GM19193 (cell line): ENCODE results near the gene KCNQ1.

Experiments
- POLR2A ChIP-seq: IDR thresholded peaks from 4 replicates; pipeline ENCODE4 v1.6.1; 2011; ENCODE audit not compliant: insufficient read depth, insufficient read length; ENCODE audit errors: extremely low read depth

The KCNQ1 gene

DNA sequence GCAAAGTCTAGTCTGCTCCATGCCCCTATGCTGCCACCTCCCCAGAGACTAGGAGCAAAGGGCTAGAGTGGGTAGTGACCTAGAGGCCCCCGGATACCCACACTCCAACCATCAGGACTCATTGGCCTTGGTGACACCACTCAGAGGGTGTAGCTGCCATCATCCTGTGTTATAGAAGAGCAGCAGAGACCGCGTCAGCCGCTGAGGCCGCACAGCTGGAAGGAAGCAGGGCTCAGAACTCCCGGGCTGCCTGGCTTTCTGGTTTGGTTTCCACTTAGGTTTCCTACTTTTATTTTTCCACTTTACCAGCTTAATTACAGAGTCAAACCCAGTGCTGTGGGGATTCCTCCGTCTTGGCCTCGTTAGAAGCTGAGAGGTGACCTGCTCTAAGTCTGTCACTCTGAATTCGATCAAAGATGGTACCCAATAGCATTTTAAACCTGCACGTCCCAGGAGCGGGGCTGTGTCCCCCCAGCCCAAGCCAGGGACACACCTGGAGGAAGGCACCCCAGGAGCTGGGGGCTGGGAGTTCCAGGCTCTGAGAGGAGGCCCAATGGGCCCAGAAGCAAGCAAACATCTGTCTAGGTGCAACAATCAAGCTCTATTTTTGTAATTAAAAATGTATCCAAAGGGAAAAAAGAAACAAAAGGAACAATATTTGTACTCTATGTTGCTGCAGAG is 442.8 kb downstream of the KCNQ1 start:
- TF ChIP-seq POLR2A: no peak

DNA sequence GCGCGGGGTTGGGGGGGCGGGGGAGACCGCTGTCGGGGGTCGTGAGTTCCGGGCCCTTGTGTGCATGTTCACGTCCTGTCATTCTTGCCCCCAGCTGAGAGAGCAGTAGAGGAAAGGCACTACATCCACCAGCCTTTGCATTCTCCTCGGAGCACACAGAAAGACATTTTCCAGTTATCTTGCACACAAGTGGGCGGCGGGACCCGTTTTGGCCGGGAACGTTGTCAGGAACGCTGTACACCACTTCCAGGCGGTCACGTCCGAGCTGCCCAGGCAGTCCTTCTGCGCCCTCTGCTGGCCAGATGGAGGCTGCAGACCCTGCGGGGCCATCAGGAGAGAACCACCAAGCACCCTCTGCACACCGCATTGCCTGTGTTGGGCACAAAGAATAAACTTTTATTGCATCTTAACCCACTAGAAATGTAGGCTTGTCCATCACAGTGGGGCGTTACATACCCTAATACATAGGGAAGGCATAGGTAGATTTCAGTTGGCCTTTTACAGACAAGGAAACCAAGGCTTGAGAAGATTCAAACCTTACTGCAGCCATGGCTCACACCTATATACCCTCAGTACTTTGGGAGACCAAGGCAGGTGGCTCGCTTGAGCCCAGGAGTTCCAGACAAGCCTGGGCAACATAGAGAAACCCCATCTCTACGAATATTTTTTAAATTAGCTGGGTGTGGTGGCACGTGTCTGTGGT is 443.6 kb downstream of the KCNQ1 start:
- no peak for TF ChIP-seq POLR2A

DNA sequence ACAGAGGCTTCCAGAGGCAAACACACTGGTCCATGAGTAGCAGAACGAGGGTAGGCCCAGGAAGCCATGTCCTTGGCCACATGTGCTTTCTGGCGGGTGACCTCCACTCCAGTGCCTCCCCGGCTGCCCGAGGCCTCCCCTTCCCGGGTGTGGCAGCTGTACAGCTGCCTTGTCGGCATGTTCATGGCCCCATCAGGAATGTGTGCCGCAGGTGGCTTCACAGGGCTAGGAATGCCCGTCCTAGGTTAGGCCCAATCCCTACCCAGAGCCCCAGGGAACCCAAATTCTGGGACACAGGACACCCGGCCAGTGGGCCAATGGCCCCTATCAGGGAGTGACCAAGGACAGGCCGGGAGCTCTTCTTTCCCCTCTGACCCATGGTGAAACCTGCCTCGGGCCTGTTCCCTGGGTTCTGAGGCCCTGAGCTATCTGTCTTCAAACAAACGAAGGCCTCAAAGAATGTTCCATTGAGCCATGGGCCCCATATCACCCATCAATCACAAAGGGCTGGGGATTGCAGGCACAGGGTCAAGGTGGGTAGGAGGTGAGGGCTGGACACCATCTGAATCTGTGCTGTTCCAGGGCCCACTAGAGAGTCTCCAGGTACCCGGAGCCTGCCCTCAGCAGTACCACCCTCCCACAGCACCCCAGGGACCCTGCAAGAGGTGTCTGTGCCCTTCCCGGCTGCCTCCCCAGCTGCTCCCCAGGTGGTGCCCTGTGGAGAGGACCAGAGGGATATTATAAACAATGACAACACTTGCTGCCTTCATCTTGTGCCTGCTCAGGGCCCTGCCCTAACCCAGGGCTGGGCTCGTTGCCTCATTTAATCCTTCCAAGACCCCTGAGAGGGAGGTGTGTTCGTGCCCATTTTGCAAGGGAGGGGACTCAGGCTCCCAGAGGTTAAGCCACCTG is 444.8 kb downstream of the KCNQ1 start:
- TF ChIP-seq POLR2A: no peak

DNA sequence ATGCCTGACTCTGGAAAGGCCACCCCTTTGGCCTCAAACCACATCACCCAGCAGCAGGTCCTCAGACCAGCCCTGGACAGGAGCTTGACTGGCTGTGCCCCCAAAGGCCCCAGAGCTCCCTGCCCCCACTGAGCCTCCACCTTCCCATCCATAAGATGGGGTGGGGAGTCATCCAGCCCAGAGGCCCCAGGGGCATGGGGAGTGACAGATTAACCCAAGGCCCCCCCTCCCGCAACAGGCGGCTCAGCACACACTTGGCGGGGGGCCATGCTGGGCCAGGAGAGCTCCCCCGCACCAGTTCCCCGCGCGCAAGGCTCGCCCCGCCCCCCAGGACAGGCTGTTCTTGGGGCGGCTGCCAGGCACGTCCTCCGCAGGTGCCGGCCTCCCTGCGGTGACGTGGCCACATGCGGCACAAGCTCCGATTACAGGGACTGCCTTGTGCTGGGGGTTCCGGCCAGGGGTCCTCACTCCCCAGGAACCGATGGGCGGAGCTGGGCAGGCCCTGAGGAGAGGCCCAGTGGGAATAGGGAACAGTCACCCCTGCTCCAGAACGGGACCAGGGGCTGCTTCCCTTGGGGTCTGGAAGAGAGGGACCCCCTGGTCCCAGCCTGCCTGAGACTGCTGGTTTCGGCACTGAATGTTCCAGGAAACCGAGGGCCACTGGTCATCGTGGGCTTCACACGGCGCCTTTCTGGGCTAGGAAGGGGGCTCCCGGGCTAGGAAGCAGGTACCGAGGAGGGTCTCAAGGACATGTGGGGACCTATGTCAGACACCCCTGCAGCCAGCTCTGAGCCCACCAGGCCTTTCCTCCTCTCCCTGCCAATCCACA is 445.9 kb downstream of the KCNQ1 start:
- no peak for TF ChIP-seq POLR2A

DNA sequence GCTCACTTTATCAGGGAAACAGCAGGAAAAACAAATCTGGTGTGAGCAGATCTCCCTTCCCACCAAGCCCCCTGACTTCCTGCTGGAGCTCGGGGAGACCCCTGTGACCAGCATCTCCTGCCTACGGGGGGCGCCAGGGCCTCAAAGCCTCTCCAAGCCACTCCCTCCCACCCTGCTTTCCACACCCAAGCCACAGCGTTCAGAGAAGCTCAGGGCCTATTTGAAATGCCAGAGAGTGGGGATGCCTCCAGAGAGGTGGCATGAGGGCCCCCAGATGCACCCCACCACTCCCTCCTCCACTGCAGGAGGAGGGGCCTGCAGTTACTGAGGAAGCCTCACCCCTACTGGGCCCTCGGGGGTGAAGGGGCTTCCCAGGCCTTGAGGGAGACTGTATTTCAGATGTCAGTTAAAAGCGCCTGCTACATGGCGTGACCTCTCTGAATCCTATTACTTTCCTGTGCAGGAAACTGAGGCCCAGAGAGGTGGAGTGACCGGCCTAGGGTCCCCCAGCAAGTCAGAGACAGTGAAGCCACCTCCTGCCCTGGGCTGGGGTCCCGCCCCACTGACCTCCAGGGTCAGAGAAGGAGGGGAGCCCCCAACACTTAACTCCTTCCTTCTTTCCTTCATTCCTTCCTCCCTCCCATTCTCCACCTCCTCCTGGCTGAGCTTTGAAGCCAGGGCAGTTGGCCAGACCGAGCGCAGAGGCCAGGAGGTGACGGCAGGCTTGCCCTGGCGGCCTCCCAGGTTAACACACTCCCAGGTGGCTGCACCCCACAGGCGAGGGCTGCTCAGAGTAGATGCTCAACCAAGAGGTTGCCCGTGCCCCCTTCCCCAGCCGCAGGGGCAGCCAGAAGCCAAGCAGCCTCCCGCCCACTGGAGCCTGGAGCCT is 446.8 kb downstream of the KCNQ1 start:
- no peak for TF ChIP-seq POLR2A

DNA sequence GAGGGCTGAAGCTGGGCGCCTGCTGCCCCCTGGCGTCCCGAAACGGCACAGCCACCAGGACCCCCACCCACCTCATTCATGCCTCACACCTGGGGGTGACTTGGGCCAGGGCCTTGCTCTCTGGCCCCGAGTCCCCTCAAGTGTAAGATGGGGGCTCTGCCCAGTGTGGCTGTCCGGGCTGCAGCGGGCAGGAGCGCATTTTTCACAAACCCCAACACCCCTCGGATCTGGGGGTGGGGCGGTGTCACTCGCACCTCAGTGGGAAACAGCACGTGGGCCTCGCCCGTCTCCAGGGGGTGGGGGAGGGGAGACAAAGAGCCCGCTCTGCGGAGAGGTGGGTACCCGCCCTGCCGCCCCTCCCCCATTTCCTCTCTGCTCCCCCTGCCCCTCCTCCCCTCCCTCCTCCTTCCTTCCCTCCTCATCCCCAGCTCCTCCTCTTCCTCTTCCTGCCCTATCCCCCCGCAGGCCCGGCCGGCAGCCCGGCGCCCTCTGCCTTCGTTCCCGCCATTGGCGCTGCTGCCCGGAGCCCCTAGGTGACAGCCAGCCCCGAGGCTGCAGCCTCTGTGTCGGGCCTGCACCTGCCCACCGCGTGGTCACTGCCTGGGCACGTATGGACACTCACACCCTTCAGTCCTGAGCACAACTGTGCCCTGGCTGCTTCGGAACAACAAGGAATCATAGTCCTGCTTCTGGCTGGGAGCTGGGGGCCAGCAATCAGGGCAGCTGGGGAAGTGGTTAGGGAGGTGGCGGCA is 447.6 kb downstream of the KCNQ1 start:
- TF ChIP-seq POLR2A: peak; percentile 41

DNA sequence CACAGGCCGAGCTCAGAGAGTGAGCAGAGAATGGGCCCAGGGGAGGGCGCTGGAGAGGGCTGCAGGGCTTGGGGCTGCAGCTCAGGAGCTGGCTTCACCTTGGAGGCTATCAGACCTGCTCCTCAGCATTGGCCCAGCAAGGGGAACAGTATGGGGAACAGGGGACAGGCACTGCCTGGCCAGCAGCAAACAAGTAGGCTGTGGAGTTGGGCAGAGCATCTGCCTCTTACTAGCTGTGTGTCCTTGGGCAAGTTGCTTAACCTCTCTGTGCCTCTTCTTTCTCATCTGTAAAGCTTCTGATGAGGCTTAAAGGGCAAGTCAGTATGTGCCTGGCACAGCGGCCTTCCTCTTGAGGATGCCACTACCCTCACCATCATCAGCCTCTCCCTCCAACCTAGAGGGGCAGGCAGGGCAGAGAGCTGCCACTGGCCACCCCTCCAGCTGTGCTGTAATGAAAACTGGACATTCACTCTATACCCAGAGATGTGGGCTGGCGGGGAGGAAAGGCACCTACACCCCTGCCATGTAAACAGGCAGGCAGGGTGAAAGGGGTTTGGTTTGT is 448.2 kb downstream of the KCNQ1 start:
- no peak for TF ChIP-seq POLR2A

DNA sequence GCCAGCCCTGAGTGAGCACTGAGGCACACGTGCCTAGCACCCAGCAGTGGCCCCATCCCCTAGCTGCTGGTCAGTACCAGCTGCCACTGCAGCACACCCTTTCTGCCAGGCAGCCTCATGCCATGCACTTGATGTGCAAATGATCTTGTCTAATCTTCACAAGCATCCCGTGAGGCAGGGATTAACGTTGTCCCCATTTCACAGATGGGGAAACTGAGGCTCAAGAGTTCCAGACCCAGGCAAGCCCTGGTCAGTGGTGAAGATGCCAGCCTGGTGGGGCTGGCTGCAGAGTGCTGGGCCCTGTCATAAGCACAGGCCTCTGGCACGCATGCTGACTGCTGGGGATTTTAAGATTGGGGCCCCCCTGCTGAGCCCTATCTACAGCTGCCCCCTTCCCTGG is 449.1 kb downstream of the KCNQ1 start:
- TF ChIP-seq POLR2A: no peak

DNA sequence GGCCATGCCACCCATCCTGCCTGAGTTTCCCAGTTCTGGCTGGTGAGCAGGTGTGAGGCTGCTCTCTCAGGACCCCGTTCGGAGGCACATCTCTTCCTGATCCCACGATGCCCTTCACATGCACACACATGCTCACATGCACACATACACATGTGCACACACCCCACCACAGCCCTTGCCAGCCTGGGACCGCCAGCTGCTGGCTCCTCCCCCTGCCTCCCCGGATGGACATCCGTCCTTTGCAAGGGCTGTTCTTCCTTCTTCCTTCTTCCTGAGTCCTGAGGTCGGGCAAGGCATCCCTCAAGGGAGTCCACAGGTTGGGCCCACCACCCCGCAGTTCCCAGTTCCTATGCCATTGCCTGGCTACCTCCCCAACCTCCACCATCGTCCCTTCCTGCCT is 451.2 kb downstream of the KCNQ1 start:
- no peak for TF ChIP-seq POLR2A

DNA sequence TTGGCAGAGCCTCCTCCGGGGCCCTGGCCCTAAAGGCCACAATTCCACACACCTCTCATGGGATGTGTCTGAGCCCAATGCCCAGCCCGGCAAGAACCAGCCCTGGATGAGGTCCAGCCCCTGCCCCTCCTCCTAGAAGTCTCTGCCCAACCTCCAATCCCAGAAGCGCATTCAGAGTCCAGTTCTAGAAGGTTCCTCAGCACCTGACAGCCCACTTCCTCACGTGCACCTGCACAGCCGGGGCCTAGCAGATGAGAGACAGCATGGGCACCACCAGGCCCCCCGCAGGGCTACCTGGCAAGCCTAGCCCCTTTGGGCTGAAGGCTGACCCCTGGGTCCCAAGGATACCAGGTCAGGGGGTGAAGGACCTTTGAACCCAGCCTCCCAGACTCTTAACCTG is 452.2 kb downstream of the KCNQ1 start:
- no peak for TF ChIP-seq POLR2A

DNA sequence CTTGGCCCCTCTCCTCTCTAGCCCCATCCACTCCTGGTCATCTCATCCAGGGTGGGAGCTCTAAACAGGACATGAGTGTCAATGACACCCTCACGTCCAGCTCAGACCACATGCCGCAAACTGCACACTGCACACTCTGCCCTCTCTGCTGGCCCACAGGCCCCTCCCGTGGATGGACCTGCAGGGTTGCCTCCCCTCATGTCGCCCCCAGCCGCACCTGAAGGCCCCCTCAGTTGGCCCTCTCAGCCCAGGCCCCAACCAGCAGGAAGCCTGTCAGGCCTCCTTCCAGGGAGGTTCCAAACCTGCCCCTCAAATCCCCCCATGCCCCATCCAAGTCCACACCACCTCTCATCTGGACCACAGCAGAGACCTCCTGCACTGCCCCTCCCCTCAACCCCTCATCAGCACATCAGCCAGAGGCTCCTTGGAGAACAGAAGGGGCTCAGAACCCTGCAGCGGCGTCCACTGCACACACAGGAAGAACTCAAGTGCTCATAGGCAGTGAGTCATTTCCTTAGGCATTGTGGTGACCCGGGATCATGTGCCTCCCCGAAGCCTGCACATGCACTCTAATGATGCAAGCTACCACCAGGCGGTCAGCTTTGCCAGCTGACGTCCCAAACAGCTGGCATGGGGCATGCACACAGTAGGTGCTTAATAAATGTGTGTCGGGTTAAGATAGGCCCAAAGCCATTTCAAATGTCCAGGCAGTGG is 453.7 kb downstream of the KCNQ1 start:
- no peak for TF ChIP-seq POLR2A
